ENCODE data around the gene LMF1.

The LMF1 gene

GRCh38 chr16:970766-971581 is at the start of gene LMF1:
TSS of gene LMF1 (minus strand) at chr16:970984. CDS start at chr16:970980, 4 bp downstream.
- DNase-seq (ENCODE audit: low spot score) (peak; percentile 85), ATAC-seq (ENCODE audit: low read depth) (peak; percentile 82)
- Histone ChIP-seq H3K27ac (ENCODE audit: poor library complexity, severe bottlenecking) (peak within 1 kb of the TSS; percentile 43), H3K4me1 (ENCODE audit: insufficient read depth, poor library complexity, severe bottlenecking) (no peaks in the 10 kb centered on the region), H3K9me3 (ENCODE audit: severe bottlenecking) (peaks cover 6% of the 10 kb centered on the region), H3K27me3 (ENCODE audit: insufficient read depth, poor library complexity, severe bottlenecking) (no peaks in the 10 kb centered on the region), H3K4me3 (ENCODE audit: severe bottlenecking) (peak within 1 kb of the TSS; percentile 78), H3K36me3 (ENCODE audit: low read depth) (no peaks in the 10 kb centered on the region)
- no peak for TF ChIP-seq CTCF (IDR thresholded peaks at IDR 0.05; ENCODE audit: poor library complexity, severe bottlenecking)

GRCh38 chr16:1020091-1020399 is 49.3 kb upstream of the LMF1 start:
- no peak for ATAC-seq (ENCODE audit: low read depth)
- TF ChIP-seq CTCF (IDR thresholded peaks at IDR 0.05; ENCODE audit: poor library complexity, severe bottlenecking), result no peak
- Histone ChIP-seq H3K9me3 (ENCODE audit: severe bottlenecking) (no peaks in the 10 kb centered on the region), H3K36me3 (ENCODE audit: low read depth) (no peaks in the 10 kb centered on the region), H3K4me3 (ENCODE audit: severe bottlenecking) (no peak overlapping the region), H3K27me3 (ENCODE audit: insufficient read depth, poor library complexity, severe bottlenecking) (peaks cover 26% of the 10 kb centered on the region), H3K4me1 (ENCODE audit: insufficient read depth, poor library complexity, severe bottlenecking) (peaks cover 3% of the 10 kb centered on the region), H3K27ac (ENCODE audit: poor library complexity, severe bottlenecking) (no peak overlapping the region)
- no peak for DNase-seq (ENCODE audit: low spot score)

- no peak overlapping the region for H3K27ac ChIP-seq (ENCODE audit: poor library complexity, severe bottlenecking)
- TF ChIP-seq CTCF (IDR thresholded peaks at IDR 0.05; ENCODE audit: poor library complexity, severe bottlenecking), result no peak
- ATAC-seq (ENCODE audit: low read depth), result peak; percentile 77
Observed at GRCh38 chr16:1019231-1020090, 48.7 kb upstream of the LMF1 start.

GRCh38 chr16:1018447-1019198 is 47.8 kb upstream of the LMF1 start:
- H3K27me3 ChIP-seq (ENCODE audit: insufficient read depth, poor library complexity, severe bottlenecking), result peaks cover 26% of the 10 kb centered on the region
- no peak overlapping the region for H3K4me3 ChIP-seq (ENCODE audit: severe bottlenecking)
- ATAC-seq (ENCODE audit: low read depth) (no peak), DNase-seq (ENCODE audit: low spot score) (no peak)
- TF ChIP-seq CTCF (IDR thresholded peaks at IDR 0.05; ENCODE audit: poor library complexity, severe bottlenecking), result no peak
- no peak overlapping the region for H3K27ac ChIP-seq (ENCODE audit: poor library complexity, severe bottlenecking)
- no peaks in the 10 kb centered on the region for H3K9me3 ChIP-seq (ENCODE audit: severe bottlenecking)
- peaks cover 3% of the 10 kb centered on the region for H3K4me1 ChIP-seq (ENCODE audit: insufficient read depth, poor library complexity, severe bottlenecking)
- no peaks in the 10 kb centered on the region for H3K36me3 ChIP-seq (ENCODE audit: low read depth)

More at GRCh38 chr16:1019231-1020090, 48.7 kb upstream of the LMF1 start:
- no peak for DNase-seq (ENCODE audit: low spot score)
- H3K9me3 ChIP-seq (ENCODE audit: severe bottlenecking), result no peaks in the 10 kb centered on the region
- H3K27me3 ChIP-seq (ENCODE audit: insufficient read depth, poor library complexity, severe bottlenecking), result peaks cover 26% of the 10 kb centered on the region
- no peak overlapping the region for H3K4me3 ChIP-seq (ENCODE audit: severe bottlenecking)
- peaks cover 3% of the 10 kb centered on the region for H3K4me1 ChIP-seq (ENCODE audit: insufficient read depth, poor library complexity, severe bottlenecking)
- H3K36me3 ChIP-seq (ENCODE audit: low read depth), result no peaks in the 10 kb centered on the region

Measured in RWPE2 (cell line).